HG03442 (cell line): Measurements from ENCODE around the gene SSR2.
"Not testable (repeated sequence)": the region's sequence is repeated elsewhere in the genome, so short reads cannot be mapped to it uniquely, and the experiment has no call there.

Experiments used
- ATAC-seq: cut with Tn5 transposase; IDR thresholded peaks from one replicate; pipeline ENCODE4 v1.9.1; 2021; ENCODE audit warnings: mild to moderate bottlenecking, moderate library complexity; ENCODE audit not compliant: unreplicated experiment

SSR2 gene

DNA sequence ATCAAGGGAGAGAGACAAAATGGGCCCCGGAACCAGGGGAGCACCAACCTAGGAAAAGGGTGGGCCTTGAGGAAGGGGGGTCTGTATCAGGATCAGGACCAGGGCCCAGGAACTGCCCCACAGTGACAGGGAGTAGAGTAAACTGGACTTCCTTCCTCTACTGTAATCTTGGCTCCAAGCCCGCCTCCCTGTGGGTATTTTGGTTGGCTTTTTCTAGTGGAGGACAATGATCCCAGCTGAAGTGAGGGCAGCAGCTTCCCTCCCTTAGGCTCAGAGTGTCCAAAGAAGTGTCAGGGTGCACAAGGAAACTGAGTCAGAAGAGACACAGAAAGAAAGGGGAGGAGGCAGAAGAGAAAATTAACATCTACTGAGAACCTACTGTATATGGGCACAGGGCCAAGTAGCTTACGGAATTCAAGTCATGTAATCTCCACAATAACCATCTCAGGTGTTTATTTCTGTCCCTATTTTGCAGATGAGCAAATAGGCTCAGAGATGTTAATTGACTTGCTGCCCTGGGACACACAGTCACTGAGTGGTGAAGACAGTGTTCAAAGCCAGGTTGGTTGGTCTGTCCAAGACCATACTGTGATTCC lies 28.0 kb upstream of the SSR2 start:
- no peak for ATAC-seq

DNA sequence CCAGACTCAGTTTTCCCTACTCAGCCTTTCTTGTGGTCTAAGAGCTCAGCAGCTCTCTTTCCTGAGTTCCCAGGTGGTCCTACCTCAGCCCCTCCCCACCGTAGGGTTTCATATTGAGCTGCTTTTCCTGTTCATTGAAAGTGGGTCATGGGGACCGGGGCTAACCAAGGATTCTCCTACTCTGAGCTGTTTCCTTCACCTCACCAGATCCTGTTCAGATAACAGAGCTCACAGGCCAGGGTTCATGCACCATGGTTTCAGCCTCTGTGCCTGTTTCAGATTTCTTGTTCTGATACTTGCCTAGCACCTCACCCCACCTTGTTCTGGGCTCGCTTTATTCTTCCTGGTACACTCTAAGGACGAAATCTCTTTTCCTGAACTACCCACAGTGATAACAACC lies 24.3 kb upstream of the SSR2 start:
- no peak for ATAC-seq

DNA sequence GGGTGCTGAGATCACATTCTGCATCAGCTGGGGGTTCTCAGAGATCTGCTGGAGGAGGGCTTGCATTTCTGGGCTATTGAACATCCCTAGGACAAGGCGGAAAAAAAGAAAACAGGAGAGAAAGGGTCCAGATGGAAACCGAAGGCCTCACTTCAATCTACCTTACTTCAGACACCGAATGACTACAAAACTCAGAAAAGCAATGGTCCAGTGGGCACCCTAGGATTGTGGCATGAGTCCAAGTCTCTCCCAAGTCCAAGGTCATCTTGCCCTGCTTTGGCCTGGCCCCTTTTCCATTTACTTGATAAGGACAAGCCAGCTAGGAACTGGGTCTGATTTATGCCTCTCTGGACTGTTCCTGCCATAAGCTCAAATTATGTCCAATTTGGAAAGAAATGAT lies 22.1 kb upstream of the SSR2 start:
- no peak for ATAC-seq

DNA sequence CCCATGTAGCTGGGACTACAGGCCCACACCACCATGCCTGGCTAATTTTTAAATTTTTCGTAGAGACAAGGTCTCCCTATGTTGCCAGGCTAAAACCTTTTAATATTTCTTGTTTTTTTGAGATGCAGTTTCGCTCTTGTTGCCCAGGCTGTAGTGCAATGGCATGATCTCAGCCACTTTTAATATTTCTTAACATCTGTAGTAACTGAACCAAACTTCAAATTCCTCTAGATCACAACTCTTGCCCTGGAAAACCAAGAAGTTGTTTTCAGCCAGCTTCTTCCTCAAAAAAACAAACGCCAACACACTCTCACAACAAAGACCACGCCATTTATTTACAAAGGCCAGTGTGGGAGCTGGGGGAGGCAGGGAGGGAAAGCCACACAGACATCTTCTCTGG lies 14.2 kb upstream of the SSR2 start:
- not testable (repeated sequence) for ATAC-seq

DNA sequence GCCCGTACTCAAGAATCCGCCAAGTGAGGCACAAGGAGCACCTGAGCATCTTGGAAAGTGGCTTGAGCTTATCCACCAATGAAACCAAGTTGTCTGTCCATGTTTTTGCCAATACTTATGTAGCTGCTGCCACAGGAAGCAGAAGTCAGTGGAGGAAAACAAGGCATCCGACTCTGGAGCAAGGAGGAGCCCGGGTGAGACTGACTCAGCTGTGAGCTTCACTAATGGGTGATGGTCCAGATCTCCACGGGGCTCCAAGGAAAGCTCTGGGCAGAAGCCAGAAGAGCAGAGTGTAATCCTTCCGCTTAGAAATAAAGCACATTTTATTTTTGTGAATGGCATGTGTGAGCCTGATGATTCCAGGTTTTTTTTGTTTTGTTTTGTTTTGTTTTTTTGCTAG lies 12.3 kb upstream of the SSR2 start:
- no peak for ATAC-seq

DNA sequence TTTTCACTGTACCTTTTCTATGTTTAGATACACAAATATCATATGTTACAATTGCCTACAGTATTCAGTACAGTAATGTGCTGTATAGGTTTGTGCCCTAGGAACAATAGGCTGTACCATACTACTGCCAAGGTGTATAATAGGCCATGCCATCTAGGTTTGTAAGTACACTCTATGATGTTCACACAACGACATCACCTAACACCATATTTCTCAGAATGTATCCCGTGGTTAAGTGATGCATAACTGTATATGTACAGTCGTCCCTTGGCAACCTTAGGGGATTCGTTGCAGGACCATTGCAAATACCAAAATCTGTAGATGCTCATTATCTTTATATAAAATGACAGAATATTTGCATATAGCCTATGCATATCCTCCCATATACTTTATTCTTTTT lies 5.8 kb upstream of the SSR2 start:
- ATAC-seq = no peak

DNA sequence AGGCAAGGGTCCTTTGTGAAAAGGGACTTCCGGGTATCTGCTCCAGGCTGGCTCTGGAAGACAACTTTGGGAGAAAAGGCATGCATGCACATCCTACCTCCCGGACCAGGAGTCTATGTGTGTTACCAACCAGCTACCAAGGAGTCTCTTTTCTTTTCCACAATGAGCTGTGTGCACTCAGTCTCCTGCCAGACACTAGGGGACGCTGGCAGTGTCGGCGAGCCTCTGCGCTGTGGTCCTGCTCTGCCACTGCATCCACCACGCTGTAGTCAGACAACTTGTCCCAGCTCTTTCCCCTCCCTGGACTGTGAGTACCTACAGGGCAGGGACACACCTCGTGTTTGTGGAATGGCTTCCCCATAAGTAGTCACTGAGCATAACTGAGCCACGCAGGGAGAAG lies 5.1 kb upstream of the SSR2 start:
- ATAC-seq = no peak

DNA sequence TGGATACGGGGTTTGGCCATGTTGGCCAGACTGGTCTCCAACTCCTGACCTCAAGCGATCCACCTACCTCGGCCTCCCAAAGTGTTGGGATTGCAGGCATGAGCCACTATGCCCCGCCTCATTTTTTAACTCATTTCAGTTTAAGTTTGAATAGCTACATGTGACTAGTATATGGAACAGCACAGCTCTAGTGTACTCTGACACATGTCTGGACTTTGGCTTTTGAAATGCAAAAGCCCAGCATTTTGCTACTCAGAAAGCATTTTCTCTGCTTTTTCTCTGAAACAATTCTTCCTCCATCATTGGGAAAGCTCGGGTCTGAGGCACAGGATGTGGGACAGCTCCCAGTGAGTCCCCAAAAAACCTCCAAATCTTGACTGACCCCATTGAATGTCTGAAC lies 4.0 kb upstream of the SSR2 start:
- no peak for ATAC-seq

DNA sequence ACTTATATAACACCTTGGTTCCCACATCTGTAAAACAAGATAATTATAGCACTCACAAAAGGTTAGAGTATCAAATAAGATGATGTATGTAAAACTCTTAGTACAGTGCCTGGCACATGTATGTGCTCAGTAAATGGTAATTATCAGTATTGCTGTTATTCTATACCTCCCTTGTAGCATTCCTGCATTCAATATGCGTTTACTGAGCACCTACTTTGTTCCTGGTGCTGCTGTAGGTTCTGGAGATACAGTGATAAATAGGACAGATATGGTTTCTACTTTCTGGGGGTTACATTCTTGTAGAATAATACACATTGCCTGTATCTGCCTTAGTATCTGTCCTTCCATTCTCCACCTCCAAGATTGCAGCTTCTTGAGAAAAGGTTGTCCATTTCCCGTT lies 1.2 kb upstream of the SSR2 start:
- no peak for ATAC-seq

DNA sequence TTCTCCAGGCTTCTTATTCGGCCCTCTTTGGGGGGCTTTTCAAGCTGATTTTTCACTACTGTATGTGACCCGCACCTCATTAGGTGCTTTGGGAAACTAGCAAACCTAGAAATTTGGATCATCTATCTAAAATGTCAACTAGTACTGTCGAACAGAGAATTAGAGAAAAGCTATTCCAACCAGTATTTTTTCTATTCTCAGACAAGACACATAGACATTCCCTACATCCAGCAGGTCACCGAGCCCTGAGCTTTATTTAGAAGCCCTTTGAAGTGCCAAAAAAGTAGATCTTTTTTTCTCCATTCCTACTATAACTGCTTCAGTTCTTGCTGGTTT lies 310 bp upstream of the SSR2 start:
- no peak for ATAC-seq

DNA sequence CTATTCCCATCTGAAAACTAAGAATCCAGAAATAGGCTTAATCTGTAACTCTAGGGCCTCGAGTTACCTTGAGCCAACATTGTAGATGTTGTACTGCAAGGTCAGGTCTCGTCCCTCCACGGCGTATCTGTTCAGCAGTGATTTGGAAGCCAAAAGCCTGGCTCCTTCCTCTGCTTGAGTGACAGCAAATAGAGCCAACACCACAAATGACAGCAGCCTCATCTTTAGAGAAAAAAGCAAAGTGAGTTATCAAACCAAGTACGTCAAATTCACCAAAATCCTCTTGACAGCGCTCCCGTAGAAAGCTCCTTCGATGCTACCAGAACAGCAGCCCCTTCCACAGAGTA lies 832 bp downstream of the SSR2 start:
- ATAC-seq = no peak

DNA sequence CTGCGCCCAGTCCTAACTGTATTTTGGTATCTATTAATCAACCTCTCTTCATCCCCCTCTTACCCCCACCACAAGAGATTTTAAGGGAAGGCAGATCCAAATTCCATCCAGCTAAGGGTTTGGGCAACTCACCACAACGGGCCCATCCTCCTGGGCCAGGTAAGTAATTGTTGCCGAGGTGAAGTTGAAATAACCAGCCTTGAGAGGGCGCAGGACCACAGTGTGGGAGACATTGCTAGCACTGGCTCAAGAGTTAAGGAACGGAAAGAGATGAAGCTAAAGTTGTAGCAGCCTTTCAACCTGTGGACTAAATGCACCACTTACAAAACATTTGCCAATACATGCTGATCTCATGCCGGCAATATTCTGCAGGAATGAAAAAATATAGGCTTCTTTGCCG lies 5.9 kb downstream of the SSR2 start:
- ATAC-seq = no peak

DNA sequence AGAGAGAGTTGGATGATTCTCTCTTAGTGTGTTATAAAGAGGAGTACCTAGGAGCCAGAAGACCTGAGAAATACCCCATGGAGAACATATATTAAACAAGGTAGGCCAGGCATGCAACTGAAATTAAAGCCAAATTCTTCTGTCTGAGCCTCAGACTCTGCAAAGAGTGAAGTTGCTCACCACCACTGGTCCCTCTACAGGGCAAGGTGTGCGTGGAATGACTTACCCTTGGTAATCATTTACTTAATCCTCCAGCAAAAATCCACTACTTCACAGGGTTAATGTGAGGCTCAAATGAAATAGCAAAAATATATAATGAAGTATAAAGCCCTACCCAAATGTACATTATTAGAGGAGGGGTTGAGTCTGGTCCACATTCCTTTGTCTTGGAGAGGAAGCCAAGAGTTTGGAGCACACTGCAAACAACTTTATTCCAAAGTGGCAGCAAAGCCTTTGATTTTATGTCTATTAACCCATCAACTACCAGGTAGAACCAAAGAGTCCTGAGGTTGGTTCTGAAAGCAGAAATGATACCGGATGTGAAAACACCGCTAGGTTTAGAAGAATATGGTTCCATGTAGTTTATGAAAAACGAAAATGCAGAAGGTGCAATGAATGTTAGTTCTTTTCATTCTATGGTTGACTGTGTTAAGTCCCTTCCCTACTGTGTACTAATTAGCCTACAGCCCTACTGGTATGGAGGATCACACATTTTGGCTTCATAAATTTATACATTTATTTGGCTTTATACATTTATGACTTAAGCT lies 8.5 kb downstream of the SSR2 start:
- no peak for ATAC-seq

DNA sequence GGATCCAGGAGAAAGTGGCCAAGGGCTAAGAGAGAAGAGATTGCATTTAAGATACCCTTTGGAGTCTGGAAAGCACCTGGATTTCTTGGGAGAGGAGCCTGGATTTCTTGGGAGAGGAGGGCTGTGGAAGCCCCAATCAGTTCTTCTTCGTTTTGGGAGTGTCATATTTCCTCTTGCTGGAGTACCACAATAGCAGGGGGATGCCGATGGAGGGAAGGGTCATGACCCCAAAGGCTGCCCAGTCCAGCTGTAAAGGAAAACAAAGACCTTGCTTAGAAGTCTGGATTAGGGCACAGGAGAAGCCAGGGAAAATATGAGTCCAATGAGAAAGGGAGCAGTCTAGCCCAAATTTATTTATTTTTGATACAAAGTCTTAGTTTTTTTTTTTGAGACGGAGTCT lies 11.3 kb downstream of the SSR2 start:
- ATAC-seq = no peak

DNA sequence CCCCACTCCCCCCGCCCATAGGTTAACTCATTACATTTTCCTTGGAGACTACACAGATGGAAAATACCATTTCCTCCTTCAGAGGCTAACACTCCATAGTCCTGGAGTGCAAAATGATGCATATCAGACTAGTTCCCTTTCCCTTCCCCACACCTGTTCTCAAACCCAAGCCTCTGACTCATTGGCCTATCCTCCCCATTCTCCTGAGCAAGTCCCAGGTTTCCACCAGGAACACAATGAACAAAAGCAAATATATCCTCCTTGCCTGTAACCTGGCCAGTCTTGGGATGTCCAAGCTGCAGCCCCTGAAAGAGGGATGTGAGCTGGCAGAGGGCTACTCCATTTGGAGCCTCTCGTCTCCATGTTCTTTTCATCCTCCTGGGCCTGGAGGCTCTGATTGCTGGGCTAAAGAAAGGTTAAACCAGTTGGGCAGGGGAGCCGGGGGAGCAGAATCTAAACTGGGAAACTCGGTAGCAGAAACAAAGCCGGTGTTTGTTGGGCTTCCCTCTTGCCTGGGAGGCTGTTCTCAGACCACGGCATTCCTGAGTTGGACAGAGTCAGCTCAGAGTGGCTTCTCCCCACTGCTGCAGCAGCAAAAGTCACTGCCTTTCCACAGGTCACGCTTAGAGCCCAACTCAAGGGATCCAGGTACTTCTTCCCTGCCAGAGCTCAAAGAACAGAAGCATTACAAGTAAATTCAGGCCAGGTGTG lies 13.9 kb downstream of the SSR2 start:
- ATAC-seq = no peak

DNA sequence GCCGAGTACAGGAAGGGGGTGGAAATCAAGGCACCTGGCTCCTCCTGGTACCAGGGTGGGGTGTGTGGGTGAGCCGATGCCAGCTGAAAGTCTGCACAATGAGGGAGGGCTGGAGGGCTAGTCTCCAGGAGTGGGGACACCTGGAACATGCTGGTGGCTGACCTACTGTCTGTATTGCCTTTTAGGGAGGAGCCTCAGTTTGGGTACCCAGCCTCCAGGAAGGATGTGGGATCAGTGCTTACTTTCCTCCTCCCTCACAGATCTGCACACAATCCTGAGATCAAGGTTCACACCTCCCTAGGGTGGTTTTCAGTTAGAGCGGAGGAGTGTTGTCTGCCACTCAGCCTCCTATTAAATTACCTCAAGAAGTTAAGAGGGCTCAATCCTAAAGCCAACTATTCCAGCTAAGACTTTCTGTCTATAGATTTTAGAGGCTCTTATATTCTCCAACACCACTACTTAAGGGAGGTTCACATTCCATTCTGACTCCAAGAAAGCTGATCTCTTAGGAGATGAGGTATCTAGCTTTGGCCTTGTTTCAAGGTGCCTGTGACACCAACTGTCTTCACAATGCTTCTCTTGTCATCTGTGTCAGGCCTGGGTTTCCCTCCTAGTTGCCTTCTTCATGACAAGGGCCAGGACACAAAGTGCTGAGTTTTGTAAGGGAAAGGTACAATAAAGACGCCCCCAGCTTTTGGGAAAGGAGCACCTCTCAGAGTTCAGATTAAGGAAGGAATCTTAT lies 15.7 kb downstream of the SSR2 start:
- no peak for ATAC-seq

DNA sequence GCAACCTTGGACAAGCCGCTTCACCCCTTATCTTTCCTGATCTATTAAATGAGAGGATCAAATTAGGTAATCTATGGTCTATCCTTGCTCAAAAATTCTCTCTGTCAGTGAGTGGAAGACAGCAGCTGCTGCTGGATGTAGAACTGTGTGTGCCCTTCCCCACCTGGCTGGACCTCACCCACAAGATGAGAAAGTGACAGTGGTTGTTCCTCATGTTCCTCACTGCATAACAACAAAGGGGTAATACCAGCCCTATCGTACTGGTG lies 16.9 kb downstream of the SSR2 start:
- no peak for ATAC-seq

DNA sequence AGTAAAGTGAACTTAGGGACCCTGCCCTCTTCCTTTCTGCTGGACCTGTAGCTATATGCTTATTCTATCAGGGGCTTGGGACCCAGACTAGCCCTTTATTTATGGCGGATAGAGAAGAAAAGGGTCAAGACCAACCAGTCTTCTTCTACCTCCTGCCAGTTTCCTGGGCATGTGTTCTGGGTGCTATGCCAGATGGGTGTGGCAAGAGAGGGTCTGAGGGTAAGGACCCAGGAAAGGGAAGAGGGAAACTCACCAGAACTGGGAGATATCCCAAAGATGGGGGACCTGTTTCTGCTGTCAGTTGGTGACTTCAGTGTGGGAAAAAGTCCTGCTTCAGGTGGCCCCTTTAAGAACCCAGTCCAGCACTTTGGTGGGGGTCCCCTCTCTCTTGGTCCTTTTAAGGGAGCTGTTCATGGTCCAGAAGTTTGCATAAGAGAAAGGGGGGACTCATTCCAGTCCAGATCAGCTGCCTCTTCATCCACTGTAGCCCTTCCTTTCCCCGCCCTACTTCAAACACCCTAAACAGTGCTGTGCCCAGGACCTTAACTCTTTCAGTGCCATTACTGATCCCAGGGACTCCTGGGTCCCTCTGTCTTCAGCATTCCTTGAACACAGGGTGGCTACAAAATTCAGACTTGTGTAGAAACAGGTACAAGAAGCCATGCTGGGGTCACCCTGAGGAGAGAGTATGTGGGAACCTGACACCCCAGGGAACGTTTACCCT lies 18.4 kb downstream of the SSR2 start:
- ATAC-seq = no peak

DNA sequence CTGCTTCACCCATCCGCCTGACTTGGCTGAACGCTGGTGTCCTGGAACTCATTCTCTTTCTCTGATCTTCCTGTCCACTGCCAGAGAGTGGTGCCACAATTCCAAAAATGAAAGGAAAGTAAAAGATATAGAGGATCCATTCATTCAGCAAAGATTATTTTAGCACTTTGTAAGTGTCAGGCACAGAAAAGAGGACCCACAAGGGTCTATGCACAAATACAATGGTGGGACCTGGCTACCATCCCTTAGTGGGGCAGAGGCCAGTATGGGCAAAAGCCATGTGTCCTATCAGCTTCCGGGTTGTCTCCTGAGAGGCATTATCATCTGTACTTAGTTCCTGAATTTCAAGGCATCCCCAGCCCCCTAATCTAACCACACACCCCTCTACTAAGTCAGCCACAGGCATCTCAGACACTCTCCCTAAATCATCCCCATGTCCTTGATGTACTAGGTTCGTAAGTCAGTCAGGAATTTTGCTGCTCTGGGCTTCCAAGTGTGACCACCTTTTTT lies 19.0 kb downstream of the SSR2 start:
- no peak for ATAC-seq

DNA sequence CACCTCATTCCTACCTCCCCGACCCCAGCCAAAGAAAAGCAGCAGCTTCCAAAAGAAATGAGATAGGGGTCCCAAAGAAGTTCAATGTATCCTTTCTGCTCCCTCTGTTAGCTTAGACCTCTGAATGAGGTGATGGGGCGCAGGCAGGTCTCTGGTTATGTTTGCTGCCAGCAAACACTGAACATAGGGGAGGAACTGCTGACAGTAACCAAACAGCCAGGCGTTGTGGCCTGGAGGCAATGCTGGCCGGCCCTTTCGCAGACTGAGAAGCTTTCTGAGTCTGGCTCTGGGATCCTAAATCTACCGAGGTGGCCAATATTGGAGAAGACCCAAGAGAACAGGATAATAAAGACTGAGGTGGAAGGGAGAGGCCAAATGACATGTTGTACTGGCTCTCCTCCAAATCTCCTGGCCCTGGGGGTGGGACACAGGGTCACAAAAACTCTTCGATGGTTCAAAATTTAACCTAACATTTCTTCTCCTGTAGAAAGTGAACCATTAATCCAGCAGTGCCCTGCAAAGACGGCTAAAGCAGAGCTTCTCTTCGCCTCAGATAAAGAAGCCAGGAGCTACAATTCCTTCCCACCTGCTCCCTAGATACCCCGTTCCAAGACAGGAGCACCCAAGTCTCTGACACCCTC lies 19.6 kb downstream of the SSR2 start:
- no peak for ATAC-seq

DNA sequence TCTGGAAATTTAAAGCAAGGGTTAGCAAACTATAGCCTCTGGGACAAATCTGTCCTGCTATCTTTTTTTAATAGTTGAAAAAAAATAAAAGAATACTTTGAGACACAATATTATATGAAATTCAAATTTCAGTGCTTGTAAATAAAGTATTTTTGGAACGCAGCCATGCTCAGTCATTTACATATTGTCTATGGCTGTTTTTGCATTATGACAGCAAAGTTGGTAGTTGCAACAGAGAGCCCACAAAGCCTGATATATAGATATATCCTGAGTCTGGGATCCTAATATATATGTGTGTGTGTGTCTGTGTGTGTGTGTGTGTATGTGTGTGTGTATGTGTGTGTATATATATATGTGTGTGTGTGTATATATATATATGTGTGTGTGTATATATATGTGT lies 20.8 kb downstream of the SSR2 start:
- ATAC-seq = no peak
